ENCODE results near the gene PCED1B.

GRCh38 chr12:47082796-47083621 lies 3.6 kb downstream of the PCED1B start:
- TF ChIP-seq CTCF (IDR thresholded peaks at IDR 0.05) = no peak
- no peak for TF ChIP-seq EZH2 (IDR thresholded peaks at IDR 0.05)
- TF ChIP-seq EZH2phosphoT487 (IDR thresholded peaks at IDR 0.05) = no peak

Data from neural progenitor cell (in vitro differentiated cells).